MM.1S (cell line): ENCODE results near the gene RNASET2.

Experiments
- CTCF ChIP-seq: fragments of 300-600 bp; sonication (generic); IDR thresholded peaks from 2 replicates; pipeline ENCODE4 v1.5.1; 2016; ENCODE audit warnings: antibody characterized with exemption, low read length, mixed read lengths
- EZH2 ChIP-seq: fragments of 300-600 bp; sonication (generic); optimal IDR thresholded peaks from 2 replicates; pipeline ENCODE3; 2017; ENCODE audit warnings: low read depth, mild to moderate bottlenecking, antibody characterized with exemption, low read length, mixed read lengths
- EZH2phosphoT487 ChIP-seq: fragments of 300-600 bp; sonication (generic); IDR thresholded peaks from 2 replicates; pipeline ENCODE4 v1.6.1; 2018; ENCODE audit warnings: antibody characterized with exemption, low read length

GRCh38 chr6:166969390-166970002, 13.1 kb upstream of the RNASET2 start:
- TF ChIP-seq EZH2phosphoT487, result no peak
- TF ChIP-seq CTCF, result no peak
- no peak for TF ChIP-seq EZH2
